IPS-18c (cell line): ENCODE measurements around the gene TMEM119.
"Not testable (repeated sequence)": the region's sequence is repeated elsewhere in the genome, so short reads cannot be mapped to it uniquely, and the experiment has no call there.

Experiments used
- H3K4me3 ChIP-seq: 2 replicates; pipeline ENCODE4 v1.7.0; 2013; ENCODE audit warnings: low read depth, mild to moderate bottlenecking, low read length, moderate library complexity; ENCODE audit not compliant: insufficient read depth
- H3K9me3 ChIP-seq: one replicate; pipeline ENCODE4 v1.6.1; 2013; ENCODE audit warnings: mild to moderate bottlenecking, low read length, moderate library complexity; ENCODE audit not compliant: control insufficient read depth, insufficient read depth

The TMEM119 gene

DNA sequence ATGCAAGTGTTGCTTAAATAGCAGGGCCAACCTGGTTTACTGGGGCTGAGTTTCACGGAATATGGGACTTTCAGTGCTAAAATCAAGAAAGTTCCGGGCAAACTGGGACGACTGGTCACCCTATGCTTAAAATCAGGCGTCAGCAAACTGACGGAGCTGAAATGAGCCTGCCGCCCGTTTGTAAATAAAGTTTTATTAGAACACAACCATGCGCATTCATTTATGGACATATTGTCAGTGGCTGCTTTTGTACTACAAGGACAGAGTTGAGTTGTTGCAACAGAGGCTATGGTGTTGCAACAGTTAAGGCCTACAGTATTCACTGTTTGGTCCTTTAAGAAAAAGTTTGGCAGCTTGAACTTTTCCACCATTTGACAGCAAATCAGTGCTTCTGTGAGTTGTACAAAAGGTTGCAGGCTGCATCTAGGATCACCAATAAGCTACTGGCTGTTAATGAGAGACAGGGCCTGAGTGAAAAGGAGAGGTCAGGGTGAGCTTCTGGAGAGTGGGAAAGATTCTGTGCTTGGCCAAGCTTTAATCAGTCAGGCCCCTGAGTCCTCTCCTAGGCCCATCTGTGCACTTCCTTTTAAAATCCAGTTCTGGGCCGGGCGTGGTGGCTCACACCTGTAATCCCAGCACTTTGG, 22.5 kb upstream of the TMEM119 start:
- H3K4me3 ChIP-seq = no peak overlapping the region
- no peaks in the 10 kb centered on the region for H3K9me3 ChIP-seq

DNA sequence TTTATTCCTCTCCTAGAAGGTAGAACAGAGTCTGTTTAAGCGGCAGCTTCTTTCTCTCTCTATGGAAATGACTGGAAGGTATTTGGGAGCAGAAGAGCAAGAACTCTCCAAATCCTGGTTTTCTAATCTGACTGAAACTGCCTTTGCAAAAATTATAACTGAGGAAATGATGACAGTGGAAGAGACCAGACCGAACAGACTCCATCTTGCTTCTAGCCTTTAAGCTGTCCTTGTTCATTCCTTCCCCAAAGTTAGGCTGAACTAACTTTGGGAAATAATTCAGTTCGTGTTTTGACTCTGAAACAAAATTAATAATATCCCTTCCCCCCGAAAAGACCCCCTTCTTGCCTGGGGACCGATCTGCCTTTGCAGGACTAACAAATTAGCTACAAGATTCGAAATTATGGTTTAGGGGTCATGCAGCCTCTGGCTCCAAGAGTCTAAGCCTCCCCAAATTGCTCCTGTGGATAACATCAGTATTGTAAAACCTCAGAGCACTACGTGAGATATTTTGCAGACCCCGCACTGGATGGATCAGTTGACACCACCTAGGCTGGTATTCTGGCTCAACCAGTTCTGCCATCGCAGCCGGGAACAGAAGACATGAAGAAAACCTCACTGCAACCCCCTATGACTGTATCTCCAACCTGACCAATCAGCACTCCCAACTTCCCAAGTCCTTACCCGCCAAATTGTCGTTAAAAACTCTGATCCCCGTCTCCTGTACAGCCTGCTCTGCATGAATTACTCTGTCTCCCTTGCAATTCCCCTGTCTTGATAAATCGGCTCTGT, 21.7 kb upstream of the TMEM119 start:
- H3K4me3 ChIP-seq = no peak overlapping the region
- no peaks in the 10 kb centered on the region for H3K9me3 ChIP-seq

DNA sequence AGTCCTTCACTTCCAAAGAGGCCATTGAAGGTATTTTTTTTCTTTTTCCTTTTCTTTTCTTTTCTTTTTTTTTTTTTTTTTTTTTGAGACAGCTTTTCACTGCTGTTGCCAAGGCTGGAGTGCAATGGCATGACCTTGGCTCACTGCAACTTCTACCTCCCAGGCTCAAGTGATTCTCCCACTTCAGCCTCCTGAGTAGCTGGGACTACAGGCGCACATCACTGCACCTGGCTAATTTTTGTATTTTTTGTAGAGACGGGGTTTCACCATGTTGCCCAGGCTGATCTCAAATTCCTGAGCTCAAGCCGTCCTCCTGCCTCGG, 21.0 kb upstream of the TMEM119 start:
- H3K4me3 ChIP-seq, H3K9me3 ChIP-seq: not testable (repeated sequence)

DNA sequence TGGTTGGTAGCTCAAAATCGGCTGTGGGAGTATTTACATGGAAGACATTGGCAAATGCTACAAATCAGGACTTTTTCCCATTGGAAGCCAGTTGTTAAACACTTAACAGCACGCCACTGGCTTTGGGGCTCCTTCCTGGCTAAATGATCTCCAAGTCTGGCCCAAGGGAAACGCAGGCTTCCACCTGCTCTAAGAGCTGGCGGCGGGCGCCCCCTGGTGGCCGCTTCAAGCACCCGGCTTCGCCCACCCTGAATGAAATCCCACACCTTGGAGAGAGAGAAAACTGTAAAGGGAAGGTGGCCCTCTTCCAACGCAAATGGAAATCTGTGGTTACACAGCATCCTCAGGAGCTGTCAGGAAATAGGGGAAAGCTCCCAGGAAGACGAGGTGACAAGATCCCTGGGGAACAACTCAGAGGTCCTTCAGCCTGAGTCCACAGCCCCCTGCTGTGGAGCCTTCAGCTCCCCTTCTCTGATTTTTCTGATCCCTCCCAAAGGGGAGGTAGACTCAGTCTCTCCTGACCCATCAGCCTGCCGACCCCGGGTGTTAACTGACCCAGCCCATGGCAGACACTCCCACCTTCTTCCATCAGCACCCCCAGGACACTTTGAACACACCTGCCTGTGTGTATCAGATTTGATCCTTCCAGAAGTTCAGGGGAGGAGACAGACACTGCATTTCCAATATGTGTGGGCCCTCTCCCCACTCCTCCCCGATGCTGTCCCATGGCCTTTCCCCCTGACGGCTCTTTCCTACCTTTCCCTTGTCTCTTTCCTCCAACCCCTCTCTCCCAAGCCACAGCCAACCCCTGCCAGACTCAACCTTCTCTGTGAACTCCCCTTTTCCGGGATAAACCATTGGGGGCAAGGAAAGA, 20.4 kb upstream of the TMEM119 start:
- Histone ChIP-seq H3K4me3 (no peak overlapping the region), H3K9me3 (no peaks in the 10 kb centered on the region)

DNA sequence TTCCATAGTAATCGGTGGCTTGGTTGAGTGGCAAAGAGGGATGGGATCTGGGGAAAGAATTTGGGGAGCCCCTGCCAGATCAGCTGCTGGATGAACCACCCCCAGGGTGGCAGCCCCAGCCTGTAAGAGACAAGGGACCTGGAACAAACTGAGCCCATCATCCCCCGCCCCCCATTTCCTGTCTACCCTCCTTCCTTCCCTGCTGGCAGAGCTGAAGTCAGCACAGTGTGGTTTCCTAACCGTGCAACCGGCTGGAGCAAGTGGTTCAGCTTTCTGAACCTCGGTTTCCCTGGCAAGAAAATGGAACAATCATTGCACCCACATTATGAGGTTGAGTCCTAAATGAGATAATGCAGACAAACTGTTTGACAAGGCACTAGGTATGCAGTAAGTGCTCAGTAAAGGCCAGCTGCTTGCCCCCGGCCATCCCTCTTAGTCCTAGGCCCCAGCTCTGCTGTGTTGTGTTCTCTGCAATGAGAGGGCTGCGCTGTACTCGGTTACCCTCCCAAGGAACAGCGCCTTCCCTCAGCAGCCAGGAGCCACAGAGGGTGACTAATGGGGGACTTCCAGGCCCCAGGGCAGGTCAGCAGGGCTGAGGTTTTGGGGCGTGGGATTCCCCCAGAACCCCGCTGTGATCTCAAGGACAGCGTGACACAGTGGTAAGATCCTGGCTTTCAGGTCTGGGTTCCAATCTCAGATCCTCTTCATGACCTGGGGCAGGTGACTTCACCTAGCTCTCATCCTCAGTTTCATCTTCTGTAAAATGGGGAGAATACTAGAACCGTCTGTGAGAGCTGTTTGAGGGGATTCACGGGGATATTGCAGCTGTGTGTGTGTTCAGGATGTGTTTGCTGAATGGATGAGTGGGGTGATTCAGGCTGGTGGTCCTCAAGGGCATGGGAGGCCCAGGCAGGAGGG, 19.3 kb upstream of the TMEM119 start:
- Histone ChIP-seq H3K4me3 (no peak overlapping the region), H3K9me3 (no peaks in the 10 kb centered on the region)

DNA sequence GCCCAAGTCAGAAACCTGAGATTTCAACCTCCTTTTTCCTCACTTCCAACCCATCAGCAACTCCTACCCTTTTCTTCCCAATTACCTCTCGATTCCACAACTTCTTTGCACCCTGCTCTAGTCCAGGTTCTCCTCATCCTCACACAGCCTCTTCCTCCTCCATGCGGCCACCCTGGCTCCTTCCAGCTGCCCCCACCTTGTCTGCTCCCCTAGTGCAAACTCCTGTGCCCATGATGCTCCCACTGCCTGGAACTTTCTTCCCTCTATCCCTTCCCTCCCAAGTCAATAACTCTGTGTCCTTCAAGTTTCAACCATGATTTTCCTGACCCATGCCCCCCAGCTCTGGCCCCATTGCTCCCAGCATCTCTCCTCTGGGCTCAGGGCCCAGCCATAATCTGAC, 18.5 kb upstream of the TMEM119 start:
- H3K9me3 ChIP-seq = no peaks in the 10 kb centered on the region
- H3K4me3 ChIP-seq = no peak overlapping the region

DNA sequence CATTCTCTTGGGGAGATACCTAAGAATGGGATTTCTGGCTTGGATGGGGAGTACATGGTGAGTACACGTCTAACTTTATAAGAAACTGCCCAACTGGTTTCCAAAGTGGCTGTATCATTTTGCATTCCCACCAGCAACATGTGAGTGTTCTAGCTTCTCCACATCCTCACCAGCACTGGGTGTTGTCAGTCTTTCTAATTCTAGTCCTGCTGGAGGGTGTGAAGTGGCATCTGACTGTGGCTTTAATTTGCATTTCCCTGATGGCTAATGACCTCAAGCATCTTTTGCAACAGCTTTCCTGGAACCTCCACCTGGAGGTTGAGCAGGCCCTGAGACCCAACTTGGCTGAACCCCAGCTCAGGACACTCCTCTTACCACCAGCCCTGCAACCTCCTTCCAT, 18.0 kb upstream of the TMEM119 start:
- no peak overlapping the region for H3K4me3 ChIP-seq
- no peaks in the 10 kb centered on the region for H3K9me3 ChIP-seq

DNA sequence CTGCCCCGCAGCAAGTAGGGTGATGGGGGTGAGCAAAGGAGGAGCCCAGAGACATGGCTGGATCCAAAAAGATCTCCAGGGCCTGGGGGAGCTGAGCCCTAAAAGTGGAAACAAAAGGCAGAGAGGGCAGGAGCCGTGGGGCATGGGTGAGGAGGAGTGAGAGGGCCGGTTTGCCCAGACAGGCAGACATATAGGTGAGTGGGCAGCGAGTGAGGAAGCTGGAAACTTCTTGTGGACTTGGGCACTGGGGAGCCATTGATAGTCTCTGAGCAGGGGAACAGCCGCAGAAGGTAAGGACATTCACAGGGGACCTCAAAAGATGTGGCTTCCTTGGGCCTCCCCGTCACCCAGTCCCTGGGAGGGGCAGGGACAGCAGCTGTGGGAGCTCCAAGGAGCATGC, 16.8 kb upstream of the TMEM119 start:
- H3K4me3 ChIP-seq = no peak overlapping the region
- no peaks in the 10 kb centered on the region for H3K9me3 ChIP-seq

DNA sequence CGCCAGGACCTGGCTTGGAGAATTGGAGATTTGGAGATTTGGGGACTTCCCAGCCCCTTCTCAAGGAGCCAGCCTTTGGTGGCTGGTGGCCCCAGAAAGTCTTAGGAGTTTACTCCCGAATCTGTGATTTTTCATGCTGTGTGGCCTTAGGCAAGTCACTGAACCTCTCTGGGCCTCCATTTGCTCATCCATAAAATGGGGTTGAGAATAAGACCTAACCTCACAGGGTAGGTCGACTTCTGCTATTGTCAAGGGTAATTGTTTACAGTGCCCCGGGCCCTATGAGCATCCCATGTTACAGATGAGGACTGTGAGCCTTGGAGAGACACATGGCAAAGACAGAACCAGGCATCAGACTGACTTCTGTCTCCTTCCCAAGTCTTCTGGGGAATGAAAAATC, 16.2 kb upstream of the TMEM119 start:
- no peaks in the 10 kb centered on the region for H3K9me3 ChIP-seq
- no peak overlapping the region for H3K4me3 ChIP-seq

DNA sequence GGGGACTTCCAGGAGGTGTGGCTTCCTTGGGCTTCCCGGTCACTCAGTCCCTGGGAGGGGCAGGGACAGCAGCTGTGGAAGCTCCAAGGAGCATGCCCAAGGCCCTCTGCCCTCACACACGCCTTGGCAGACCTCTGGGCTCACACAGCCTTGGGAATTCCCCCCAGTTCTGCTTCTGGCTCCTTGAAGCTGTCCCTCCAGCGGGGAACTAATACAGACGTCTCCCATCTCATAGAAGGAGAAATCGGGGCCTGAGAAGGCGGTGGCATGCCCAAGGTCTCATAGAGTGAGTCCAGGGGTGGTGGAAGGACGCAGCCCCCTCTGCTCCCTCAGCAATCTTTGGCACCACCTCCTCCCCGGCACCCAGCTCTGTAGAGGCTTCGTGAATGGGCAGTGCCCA, 15.7 kb upstream of the TMEM119 start:
- Histone ChIP-seq H3K4me3 (no peak overlapping the region), H3K9me3 (no peaks in the 10 kb centered on the region)

DNA sequence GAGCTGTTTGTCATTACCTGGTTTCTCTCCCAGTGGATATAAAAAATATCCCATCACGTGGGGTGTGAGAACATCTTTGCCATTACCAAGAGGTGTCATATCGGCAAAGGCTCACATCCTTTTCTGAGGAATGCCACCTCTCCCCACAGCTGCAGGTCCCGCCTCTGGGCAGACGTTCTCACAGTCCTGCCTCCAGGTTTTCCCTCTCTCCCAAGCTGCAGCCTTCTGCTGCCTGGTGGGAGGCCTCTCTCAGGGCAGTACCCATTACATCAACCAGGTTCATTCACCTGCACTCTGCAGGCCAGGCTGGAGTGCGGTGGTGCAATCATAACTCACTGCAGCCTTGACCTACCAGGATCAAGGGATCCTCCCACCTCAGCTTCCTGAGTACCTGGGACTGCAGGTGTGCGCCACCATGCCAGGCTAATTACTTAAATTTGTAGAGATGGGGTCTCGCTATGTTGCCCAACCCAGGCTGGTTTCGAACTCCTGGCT, 15.0 kb upstream of the TMEM119 start:
- H3K4me3 ChIP-seq = no peak overlapping the region
- no peaks in the 10 kb centered on the region for H3K9me3 ChIP-seq

DNA sequence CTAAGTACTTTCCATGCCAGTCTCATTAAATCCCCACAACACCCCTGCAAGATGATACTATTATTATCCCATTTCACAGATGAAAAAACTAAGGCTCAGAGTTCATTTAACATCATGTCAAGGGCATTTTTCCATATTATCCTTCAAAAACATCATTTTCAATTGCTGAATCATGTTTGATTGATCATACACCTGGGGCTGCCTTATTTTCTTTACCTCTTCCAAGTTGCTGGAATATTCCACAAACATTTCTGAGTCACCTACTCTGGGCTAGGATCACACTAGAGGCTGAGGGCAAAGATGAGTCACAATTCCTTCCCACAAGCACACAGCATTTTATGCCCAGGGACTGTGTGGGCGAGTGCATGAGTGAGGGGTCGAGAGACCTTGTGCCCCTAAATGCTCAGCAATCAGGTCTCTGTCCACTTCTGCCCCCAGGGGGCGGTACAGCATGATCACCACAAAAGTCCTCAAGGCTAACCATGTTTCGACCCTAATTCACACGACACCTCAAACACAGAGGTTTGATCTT, 14.1 kb upstream of the TMEM119 start:
- no peak overlapping the region for H3K4me3 ChIP-seq
- no peaks in the 10 kb centered on the region for H3K9me3 ChIP-seq

DNA sequence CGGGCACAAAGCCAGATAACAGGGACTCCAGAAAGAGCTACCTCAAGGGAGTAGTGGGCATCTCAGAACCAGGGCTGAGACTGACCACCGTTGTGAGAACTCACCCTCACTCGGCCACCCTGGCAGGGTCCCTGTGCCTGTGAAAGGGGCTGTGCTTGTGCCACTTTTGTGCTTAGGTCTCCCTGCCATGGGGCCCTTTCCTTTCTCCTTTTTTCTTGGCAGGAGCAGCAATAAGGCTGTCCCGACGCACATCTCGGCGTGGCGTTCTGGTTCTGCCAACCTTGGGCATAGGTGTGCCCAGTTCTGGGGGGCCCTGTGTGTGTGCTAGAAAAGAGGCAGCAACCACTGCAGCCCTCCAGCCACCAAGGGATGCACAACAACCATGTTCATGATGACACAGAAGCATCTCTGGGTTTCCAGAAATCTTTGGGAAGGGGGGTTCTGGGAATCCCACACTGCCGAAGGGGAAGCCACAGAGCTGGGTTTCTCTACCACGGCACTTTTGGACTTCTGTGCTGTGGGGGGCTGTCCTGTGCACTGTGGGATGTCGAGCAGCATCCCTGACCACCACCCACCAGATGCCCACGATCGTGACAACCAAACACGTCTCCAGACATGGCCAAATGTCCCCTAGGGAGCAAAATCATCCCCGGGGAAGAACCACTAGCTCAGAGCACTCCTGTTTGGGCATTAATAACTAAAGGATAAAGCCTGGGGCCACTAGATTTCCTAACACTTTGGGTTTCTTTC, 13.1 kb upstream of the TMEM119 start:
- Histone ChIP-seq H3K9me3 (no peaks in the 10 kb centered on the region), H3K4me3 (no peak overlapping the region)

DNA sequence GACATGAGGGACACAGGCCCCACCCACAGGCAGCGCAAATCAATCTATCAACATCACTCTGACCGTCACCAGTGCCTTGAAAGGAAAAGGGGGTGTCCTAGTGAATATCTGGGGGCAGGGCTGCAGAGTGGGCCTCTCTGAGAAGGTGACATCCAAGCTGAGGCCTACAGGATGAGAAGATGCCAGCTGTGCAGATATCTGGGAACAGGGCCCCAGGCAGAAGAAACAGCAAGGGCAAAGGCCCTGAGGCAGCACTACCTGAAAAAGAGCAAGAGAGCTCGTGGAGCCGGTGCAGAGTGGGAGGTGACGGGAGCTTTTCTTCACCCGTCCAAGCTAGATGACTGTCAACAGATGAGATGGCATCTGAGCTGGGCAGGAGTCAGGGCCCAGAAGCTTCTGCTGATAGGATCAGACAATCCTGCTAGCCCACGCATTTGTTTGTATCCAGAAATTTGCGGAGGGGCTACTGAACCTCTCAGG, 12.5 kb upstream of the TMEM119 start:
- no peak overlapping the region for H3K4me3 ChIP-seq
- H3K9me3 ChIP-seq = no peaks in the 10 kb centered on the region

DNA sequence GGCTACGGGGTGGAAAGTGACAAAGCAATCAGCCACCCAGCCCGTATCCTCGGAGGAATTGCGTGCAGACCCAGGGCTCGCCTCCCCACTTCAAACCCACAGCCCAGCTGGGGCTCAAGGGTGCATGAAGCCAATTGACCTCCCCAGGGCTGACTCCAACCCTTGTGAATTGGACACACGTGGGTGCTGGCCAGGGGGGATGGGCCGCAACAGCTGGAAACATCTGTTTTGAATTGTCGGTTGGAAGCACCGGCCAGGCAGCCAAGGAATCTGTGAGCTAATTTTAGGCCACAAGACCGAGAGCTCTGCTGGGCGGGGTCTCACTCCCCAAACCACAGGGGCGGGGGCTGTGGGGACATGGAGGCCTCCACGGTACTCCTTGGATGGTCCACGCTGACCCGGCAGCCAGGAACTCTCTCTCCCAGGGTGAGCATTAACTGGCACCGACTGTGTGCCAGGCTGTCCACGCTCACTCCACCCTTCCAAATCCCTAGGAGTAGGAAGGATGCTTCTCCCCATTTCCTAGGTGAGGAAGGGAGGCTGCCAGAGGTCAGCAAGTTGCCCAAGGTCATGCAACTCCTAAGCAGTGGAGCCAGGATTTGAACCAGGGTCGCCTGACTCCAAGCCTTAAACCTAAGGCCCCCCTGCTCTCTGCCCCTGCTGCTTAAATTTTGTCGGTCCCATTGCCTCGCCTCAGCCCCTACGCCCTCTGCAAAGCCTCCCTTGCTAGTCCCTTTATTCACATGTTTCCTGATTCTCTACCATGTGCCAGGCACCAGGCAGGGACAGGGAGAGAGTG, 11.9 kb upstream of the TMEM119 start:
- Histone ChIP-seq H3K4me3 (no peak overlapping the region), H3K9me3 (no peaks in the 10 kb centered on the region)
